GM19035 (cell line): ENCODE measurements around the gene PDE6C.
"Not testable (repeated sequence)": the region's sequence is repeated elsewhere in the genome, so short reads cannot be mapped to it uniquely, and the experiment has no call there.

Experiments used
- ATAC-seq: cut with Tn5 transposase; IDR thresholded peaks from one replicate; pipeline ENCODE4 v1.9.1; 2021; ENCODE audit not compliant: unreplicated experiment

Gene PDE6C

DNA sequence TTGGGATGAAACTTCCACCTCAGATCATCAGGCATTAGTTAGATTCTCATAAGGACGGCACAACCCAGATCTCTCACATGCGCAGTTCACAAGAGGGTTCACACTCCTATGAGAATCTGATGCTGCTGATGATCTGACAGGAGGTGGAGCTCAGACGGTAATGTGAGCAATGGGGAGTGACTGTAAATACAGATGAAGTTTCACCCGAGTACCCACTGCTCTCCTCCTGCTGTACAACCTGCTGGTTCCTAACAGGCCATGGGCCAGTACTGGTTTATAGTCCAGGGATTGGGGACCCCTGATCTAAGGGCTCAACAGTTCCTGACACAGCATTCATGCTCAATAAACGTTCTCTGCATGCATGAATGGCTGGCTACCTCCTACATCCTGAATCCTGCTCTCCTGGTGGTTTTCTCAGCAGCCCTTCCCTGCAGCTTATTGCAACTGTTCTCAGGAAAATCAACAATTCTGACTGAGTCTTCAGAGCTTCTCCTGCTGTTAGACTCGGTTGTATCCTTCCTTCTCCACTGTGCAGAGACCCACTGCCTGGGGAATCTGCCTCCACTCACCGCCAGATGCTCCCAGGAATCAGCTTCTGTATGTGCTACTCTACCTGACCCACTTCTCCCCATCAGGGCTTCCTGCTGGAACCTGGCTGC is 17.4 kb downstream of the PDE6C start:
- no peak for ATAC-seq

DNA sequence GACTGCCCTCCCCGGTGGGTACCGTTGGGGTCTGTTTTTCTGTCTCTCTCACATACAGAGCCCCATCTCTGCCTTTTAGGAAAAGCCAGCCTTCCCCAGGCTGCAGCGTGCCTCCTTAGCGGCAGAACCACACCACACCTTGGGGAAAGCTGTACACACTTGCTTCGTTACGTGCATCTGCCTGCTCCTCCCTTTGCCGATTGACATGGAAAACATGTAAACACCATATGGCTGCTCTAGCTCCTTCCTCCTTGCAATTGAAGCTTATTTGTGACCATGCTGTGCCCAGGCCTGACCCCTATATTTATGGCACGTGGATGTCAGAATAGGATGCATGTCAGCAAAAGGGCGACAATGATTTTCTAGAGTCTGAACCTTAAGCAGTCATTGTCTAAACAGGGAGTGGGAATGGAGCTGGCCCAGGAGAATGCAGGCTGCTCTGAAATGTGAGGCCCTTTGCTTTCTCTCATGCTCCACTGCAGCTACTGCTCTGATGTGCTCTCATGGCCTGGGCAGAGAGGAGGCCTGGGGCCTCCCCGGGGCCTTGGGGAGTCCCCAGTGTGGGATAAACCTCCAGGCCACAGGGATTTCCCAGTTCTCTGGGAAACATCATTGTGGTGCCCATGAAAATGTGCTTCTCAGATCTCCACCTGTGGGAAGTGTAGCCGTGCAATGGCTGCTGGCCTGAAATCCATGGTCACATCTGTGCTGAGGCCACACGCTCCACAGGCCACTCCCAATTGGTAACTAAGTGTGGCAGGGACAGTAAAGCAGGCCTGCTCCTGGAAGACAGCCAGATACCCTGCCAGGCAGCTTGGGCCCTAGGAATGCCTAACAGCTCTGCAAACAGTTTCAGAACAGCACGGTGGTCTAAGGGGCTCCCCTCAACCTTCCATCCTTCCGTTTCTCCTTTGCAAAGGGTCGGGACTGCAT is 18.6 kb downstream of the PDE6C start:
- ATAC-seq = no peak

GRCh38 chr10:93639791-93640190 is 27.5 kb downstream of the PDE6C start:
- ATAC-seq = no peak

GRCh38 chr10:93652857-93653256 is 40.5 kb downstream of the PDE6C start:
- no peak for ATAC-seq

DNA sequence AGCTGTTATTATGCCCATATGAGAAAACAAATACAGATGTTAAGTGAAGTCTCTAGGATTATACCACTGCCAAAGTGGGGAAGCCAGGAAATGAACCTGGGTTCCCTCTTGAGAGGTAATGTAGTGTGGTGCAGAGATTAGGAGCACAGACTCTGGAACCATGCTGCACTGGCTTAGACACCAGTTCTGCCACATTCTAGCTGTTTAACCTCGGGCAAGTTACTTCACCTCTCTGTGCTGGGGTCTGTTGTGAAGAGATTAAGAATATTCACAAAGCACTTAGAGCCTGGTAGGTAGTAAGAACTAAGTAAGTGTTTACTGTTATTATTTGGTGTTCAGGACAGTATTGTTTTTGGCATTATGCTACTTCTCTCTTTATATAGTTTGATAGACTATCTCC is 41.9 kb downstream of the PDE6C start:
- no peak for ATAC-seq

DNA sequence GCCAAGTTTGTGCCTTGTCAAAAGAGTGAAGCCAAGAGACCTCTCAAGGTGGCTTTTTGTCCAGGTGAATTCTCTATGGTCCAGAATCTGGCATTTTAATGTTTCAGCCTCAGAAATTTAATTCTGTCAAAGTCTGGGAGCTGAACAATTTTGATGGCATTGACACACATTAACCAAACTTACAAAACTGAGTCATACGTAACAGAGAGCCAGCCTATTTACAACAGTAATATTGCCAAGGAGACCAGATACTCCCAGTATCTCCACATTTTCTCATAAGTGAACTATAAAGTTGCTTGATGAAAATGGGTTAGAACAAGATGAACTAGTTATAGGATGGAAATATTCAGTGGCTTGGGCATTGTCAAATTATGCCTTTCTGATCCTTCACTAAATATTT is 43.8 kb downstream of the PDE6C start:
- ATAC-seq = no peak

DNA sequence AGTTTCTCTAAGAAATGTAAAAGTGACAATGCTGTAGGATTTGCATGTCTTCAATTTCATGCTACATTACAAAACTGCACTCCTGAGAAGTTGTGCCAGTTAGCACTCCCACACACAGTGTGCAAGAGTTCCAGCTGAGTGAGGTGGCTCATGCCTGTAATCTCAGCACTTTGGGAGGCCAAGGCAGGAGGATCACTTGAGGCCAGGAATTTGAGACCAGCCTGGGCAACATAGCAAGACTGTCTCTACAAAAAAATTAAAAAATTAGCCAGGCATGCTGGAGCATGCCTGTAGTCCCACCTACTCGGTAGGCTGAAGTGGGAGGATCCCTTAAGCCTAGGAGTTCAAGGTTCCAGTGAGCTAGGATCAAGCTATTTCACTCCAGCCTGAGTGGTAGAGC is 45.4 kb downstream of the PDE6C start:
- no peak for ATAC-seq

- ATAC-seq = no peak
These were observed 53.7 kb downstream of the PDE6C start for GRCh38 chr10:93666030-93666429.

- ATAC-seq = no peak
These were observed 55.5 kb downstream of the PDE6C start for GRCh38 chr10:93667795-93668194.

- no peak for ATAC-seq
These were observed 58.0 kb downstream of the PDE6C start for GRCh38 chr10:93670372-93670771.

GRCh38 chr10:93671042-93671441 is 58.7 kb downstream of the PDE6C start:
- ATAC-seq = no peak

DNA sequence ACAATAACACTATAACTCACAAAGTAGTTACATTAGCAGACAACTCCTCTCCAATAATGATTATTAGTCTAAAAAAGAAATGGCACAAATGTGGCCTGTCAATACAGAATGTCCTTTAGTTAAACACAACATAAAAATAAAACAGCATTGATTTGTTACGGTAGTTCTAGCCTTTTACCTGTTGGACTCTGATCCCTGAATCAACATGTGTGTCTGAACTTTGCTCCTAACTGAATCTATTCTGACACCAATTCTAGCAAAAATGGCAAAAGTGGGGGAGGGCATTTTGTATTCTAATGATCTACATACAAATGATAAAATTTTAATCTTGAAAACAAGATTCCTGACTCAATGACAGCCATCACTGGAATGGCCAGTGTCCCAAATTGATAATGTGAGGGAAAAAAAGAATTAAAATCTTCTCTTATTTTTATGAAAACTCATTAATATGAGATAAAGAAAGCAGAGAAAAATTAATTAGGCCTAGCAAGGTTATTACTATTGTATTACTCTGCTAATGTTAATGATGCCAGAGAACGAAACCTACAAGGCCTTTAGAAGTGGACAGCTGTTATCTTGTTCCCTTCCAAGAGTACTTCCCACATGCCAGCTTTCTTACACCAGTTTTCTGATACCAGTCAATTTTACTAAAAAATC is 59.8 kb downstream of the PDE6C start:
- ATAC-seq = no peak

GRCh38 chr10:93672890-93673289 is 60.6 kb downstream of the PDE6C start:
- no peak for ATAC-seq

GRCh38 chr10:93673791-93674190 is 61.5 kb downstream of the PDE6C start:
- no peak for ATAC-seq

DNA sequence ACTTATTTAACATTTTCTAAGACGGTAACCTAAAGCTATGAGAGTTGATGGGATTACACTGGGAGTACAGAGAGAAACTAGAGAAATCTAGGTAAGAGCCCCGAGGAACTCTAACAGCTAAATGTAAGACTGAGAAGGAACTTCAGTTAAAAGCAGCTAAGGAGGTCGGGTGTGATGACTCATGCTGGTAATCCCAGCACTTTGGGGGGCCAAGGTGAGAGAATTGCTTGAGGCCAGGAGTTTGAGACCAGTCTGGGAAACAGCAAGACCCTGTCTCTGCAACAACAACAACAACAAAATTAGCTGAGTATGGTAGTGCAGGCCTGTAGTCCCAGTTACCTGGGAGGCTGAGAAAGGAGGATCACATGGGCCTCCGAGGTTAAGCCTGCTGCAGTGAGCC is 66.0 kb downstream of the PDE6C start:
- ATAC-seq = no peak

DNA sequence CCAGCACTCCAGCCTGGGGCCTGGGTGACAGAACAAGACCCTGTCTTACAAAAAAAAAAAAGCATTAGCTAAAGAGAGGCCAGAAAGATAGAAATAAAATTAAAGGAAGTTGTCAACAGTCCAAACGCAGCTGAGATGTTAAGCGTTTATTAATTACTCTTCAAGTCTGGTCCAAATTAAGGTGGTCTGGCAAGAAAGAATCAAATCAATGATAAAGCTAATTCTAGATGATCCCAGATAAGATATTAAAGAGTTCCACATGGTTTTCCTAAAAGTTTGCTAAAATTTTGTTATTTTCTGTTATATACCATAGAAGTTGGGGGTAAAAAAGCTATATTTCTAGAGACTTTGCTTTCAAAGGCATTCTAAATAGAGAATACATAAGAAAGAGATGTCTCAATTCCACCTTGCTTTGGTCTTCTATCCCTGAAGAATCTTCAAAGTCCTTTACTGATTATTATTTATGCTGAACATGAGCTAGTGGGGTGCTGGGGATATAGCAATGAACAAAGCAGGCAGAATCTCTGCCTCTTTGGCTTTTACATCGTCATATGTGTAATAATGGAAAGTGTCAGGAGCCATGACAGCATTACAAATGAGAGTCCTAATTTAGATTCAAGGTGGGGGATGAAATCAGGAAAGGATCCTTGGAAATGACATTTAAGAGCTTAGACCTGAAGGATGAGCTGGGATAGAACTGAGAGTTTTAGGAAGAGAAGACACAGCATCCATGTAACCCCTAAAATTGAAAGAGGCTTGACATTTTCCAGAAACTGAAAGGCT is 66.7 kb downstream of the PDE6C start:
- ATAC-seq = no peak

DNA sequence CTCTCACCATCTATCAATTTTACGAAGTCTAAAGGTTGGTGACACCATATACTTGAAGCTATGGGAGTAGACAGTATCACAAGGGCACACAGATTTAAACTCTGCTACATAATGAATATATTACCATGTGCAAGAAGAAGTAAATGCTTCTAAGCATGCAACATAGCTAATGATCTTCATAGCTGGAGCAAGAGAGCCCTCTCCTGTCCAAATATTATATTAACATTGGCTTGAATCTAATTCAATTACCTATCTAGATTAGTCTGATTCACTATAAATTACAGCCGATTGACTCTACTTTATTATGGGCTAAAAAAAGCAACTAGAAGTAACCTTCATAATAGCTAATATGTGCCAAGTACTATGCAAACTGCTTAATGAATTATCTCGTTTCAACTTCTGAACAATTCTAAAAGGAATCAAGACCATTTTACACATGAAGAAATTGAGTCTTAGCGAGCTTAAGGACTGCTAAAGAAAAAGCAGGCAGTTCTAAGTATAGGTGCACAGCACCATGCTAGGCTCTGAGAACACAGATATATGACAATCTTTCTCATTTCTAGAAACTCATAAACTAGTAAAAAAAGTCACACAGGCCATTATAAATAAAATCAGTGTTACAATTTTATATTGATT is 68.2 kb downstream of the PDE6C start:
- ATAC-seq = no peak

GRCh38 chr10:93687737-93688136 is 75.4 kb downstream of the PDE6C start:
- ATAC-seq = no peak

GRCh38 chr10:93695740-93696139 is 83.4 kb downstream of the PDE6C start:
- ATAC-seq = no peak

DNA sequence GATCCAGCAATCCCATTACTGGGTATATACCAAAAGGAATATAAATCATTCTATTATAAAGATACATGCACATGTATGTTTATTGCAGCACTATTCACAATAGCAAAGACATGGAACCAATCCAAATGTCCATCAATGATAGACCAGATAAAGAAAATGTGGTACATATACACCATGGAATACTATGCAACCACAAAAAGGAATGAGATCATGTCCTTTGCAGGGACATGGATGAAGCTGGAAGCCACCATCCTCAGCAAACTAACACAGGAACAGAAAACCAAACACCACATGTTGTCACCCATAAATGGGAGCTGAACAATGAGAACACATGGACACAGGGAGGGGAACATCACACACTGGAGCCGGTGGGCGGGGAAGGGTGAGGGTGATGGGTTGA is 84.2 kb downstream of the PDE6C start:
- ATAC-seq = not testable (repeated sequence)

DNA sequence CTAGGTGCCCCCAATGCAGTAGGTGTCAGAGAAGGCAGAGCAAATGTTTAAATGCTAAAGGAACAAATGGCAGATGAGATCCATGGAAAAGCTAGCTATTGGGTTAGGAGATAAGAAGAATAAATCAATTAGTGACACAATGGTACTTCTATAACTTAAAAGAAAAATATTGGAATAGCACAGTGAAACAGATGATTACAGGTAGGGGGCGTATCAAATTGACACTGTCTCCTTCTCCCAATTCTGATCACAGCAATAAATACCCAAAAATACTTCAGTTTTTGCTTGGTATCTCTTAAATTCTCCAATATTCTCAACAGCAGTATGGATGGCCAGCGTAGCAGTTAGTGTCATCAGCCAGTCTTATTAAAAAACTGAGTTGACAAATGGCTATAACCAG is 84.9 kb downstream of the PDE6C start:
- no peak for ATAC-seq
